ENCODE data around the gene GLYR1.
A peak's percentile ranks its signal among the peaks of the same experiment; 100 is the strongest.

The GLYR1 gene

DNA sequence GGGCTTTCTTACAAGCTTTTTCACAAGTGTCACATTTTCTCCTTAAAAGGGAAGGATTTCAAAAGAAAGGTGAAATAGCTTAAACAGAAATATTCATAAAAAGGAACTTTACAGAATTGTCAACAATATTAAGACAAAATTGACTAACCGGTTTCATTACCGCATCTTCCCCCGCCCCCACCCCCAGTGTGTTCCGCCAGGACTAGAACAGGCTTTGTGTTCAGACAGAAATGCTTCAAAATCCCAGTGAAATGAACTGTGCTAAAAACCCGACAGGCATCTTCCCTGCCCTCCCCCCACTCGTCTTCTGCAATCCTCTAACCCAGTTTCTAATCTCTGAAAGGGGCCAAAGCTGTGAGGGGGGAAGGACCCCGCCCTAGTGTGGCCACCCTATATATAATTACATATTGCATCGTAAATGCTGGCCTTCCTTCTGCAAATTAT, 43.7 kb downstream of the GLYR1 start:
- DNase-seq: no peak

DNA sequence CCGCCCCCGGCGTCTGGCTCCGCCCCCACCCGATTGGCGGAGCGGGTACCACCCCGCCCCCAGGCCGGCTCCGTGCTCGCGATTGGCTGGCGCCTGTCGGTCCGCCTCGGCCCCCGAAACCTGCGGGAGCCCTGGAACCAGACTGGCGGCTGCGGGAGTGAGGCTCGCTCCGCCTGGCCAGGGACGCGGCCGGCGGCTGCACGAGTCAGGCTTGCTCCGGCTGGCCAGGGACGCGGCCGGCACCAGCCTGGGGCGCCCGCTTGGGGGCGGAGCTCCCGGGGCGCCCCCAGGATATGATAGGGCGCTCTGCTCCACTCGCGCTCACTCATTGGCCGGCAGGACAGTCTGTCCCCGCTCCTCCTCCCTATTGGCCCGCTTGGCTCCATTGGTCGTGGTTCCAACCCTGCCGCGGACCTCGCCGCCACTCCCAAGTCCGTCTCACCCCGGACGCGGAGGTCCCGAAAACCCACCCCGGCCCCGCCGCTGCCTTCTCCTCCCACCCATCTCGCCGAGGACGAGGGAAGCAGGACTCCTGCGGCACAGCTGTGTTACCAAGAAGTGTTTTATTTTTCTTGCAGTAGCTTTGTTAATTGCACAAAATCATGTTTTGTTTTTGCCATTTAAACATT, 44.3 kb downstream of the GLYR1 start:
- peak; percentile 69 to 88 (median 76) for DNase-seq

DNA sequence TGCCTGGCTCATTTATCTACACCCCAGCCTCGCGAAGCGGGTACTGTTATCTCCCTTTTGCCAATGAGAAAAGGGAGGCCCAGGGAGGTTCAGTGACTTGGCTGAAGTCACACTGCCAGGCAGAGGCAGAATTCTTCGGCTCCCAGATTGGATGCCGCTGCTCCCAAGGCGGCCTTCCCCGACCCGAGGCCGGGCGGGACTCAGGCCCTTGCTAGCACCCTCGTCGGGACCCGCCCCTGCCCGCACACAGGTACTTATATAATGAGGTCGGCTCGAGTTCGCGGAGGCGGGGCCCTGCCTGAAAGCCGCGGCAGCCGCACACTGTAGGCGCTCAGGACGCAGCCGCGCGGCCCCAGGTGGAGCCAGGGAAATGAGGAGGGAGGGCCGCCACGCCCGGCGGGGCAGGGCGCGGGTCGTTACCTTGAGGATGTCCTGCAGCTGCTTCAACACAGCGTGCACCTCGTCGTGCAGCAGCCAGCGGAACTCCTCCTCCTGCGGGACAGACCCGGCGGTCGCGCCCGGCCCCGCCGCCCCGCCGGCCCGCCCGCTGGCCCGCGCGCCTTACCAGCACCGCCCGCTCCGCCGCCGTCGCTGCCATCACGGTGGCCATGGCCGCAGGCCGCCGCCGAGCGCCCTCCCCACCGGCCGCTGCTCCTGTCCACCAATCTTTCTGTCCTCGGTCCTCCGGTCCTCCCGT, 45.0 kb downstream of the GLYR1 start, which contains the start of gene ROGDI:
Gene ROGDI, minus strand, starts transcription at position 672 of the 697 bp plus-strand sequence. Its CDS starts 62 bp downstream, at position 610.
- DNase-seq: peak; percentile 40 to 79 (median 58)

DNA sequence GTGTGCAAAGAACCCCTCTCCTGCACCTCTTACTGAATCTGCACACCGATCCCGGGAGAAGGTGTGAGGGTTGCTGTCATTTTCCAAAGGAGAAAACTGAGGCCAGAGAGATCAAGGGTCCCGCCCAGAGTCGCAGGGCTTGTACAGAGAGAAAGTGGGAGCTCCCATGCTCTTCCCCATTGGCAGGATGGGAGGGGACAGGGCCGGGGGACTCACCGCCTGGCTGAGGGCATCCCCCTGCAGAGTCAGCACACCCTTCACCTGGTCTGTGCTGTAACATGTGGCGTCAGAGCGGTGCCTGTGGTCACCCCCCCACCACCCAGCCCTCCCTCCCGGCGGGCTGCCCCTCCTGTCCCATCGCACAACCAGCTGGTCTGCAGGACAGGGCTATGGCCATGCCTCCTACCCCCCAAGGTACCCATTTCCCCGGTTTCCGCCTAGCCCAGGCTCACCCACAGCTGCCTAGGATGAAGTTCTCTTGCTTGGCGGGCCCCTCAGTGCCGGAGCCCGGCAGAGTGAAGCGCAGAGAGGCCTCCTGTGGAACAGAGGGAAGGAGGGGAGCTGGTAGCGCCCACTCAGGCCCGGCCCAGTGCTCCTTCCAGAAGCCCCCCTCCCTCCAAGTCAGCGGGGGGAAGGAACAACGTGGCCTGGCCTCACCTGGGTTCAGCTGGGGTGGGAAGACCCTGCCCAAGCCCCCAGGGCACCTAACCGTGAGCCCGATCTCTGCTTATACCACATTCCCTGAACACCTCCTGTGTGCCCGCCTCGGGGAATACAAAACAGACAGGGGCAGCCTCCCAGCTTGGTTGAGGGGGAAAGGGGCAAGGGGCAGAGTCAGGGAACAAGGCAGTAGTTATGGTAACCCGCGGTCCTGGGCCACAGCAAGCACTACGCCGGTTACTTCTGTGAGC, 45.8 kb downstream of the GLYR1 start:
- DNase-seq: no peak

DNA sequence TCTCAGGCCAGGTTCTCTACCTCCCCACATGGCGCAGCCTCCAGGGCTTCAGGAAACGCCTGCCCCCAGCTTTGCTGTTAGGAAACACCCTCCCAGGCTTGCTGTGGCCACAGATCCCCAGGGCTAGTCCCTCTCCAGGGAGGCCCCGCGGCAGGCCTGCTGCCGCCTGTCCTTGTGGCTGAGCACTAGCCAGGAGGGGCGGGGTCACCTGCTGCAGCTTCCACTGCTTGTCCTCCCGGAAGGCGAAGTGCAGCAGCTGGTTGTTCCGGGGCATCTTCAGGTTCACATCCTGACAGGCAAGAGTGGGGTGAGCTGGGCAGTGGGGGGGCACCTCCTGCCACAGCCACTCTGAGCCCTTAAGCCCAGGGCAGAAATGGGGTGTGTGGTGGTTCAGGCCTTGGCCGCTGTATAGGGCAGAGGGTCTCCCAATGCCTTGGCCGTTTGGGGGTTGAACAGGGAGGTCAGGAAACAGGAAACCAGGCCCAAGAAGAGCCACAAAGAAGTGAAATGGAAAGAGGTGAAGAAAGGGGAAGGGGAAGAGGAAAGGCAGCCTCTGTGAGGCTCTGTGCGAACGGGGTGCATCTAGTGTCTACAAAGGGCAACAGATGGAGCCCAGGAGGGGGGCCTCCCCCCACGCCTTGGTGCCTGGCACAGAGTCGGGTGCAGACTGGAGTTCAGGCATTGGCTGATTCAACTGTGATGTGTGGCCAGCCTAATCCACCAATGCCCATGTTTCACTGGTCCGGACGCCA, 46.6 kb downstream of the GLYR1 start:
- no peak for DNase-seq

DNA sequence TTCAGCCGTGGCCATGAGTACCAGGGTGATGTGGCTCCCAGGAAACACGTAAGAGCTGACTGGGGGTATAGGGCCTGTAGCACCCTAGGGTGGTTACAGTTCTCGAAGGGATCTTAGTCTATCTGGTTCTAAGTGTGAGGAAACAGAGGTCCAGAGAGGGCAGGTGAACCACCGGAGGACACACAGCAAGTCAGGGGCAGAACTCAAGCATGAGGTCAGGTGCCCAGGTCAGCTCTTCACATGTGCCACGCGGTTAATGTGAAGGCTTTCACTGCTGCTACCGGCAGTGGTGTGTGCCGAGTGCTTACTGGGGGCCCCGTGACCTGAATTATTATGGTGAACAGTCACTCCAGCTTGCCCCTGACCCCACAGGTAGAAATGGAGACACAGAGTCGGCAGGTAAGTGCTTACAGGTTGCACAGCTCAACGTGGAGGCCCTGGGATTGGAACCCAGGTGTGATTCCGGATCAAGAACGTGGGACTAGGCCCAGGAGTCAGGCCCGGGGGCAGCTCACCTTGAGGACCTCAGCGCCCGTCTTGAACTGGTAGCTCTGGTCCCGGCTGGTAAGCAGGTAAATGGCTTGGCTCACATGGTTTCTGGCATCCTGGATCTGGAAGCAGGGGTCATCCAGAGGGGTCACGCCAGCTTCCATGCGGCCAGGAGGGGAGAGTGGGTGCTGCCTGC, 47.8 kb downstream of the GLYR1 start:
- DNase-seq: no peak

DNA sequence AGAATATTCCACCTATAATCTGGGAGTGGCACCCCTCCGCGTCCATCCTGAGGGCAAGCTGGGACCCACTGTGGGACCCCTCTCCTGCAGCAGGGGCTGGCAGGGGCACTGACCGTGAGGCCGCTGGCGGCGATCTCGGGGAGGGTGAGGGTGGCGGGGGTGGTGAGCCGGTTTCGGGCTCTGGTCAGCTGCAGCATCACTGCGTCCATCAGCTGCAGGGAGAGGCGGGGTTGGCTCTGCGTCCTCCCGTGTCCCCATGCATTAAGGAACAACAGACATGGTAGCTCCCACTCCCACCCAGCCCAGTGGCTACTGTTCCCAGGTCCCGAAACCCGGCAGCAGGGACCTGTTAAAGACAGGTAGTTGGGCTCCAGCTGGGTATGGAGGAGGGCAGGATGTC, 48.6 kb downstream of the GLYR1 start:
- no peak for DNase-seq

DNA sequence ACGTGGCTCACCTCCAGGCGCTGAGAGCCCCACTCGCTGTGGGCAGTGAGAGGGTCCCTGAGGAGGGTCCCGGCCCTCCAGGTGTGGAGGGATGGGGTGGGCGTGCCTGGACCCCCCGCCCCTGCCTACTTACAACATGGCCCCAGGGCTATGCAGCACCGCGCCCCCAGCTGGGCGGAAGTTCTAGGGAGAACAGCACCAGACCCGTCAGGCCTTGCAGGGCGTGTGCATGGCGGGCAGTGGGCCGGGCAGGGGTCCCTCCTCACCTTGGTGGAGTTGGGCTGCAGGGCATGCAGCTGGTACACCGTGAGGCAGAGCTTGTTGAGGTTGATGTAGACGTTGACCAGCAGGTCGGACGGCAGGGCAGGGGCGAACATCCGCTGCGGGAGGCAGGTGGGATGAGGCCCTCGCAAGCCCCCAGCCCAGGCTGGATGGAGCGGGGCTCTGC, 49.3 kb downstream of the GLYR1 start:
- DNase-seq: no peak

DNA sequence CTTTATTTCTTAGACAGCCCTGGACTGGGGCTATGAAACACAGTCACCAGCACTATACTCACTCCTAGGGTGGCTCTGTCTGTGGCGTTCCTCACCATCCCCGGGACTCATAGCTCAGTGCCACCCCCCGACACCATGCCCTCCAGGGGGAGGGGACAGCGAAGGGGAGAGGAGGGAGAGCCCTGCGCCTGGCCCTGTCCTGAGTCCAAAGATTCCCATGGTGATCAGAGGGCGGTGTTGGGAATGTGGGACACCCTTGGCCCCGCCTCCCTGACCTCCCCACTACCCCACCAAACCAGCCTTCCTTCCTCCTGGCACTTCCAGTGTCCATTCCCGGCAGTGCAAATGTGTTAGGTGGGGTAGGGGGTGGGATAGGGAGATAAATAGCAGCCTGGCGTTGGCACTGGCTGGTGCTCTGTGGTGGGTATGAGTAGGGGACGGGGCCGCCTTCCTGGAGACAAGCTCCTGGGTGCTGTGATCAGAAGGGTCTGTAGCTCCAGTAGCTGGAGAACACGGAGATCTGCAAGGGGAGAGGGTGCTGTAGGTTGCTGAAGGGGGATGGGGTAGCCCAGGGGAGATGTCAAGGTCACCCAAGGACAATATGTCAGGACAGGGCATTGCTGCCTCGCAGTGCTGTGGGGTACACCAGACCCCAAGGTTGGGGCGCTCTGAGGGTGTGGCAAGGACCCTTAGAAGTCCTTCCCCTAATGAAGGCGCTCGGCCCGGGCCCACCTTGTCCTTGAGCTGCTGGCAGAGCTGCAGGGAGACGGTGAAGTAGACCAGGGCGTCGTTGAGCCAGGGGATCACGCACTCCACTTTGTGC, 49.9 kb downstream of the GLYR1 start:
- DNase-seq: no peak

DNA sequence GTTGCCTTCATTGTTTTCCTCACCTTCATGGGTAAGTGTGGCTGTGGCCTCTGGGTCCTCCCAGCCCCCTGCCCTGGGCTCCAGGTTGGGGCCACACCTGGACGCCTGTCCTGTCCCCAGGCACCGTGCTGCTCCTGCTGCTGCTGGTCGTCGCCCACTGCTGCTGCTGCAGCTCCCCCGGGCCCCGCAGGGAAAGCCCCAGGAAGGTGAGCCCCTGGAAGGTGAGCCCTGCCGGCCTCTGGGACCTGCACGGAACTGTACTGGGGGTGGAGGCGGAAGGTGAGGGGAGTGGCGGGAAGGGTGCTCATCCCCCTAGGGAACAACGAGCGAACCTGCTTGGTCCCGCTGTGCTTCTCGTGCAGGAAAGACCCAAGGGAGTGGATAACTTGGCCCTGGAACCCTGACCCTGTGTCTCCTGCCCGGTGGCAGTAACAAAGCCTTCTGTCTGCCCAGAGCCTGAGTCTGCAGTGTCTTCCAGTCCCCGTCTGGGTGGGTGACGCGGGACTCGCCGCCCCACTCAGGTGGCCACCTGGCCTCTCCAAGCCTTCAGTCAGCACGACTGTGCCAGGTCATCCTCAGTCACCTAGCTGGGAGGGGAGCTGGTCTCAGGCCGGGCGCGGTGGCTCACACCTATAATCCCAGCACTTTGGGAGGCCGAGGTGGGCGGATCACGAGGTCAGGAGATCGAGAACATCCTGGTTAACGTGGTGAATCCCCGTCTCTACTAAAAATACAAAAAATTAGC, 51.1 kb downstream of the GLYR1 start:
- DNase-seq: no peak

DNA sequence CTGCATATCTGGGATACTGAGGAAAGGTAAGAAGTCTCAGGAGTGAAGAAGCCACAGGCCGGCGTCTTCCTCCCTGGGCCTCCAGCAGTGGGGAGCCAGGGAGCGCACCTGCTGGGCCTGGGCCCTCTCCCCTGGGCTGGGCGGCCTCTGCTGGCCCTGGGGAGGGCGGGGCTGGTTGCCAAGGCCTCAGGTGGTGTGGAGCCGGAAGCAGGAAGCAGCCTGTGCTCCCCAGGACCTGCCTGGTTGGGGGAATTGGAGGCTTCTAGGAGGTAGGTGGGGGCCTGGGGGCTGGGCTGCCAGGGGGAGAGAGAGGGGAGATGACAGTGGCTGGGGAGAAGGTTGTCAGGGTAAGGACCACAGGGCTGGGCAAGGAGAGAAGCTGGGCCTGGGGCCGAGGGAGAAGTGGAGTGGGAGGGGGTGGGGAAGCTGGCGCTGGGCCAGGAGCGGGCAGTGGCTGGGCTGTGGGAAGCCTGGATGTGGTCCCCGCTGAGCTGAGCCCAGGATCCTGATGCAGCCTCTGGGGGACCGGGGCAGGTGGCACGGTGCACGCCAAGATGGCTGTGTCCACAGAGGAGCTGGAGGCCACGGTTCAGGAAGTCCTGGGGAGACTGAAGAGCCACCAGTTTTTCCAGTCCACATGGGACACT, 51.8 kb downstream of the GLYR1 start, which contains the start of gene SMIM22:
Gene SMIM22, plus strand, starts transcription at position 189 of the 647 bp plus-strand sequence. Its CDS starts 366 bp downstream, at position 555.
- no peak for DNase-seq

DNA sequence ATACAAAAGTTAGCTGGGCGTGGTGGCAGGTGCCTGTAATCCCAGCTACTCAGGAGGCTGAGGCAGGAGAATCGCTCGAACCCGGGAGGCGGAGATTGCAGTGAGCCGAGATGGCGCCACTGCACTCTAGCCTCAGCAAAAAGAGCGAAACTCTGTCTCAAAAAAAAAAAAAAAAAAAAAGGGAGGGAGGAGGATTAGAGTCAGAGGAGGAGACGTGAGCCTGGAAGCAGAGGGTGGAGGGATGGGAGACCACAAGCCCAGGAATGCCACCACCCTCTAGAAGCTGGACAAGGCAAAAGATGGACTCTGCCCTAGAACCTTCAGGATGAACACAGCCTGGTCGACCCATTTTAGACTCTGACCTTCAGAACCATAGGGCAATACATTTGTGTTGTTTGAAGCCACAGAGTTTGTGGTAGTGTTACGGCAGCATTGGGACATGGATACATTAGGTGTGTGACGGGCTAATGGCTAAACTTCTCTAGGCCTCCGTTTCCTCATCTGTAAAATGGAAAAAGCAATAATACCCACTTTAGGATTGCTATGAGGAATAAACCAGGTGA, 54.1 kb downstream of the GLYR1 start:
- DNase-seq: no peak

DNA sequence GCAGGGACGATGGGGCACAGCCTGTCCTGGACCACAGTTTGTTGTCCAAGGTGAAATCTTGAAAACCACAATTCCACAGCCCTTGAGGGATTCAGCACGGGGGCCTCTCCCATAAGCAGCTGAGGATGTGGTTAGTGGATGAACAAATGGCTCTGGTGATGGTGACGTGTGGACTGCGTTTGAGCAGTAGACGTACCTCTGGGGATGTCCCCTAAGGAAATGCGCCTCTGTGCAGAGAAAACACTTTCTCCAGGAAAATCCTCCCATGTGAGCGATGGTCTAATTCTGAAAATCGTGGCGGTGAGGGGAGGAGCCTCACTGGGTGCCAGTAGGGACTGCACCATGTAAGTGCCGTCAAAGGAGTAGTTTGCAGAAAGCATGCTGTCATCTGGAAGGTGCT, 56.2 kb downstream of the GLYR1 start:
- no peak for DNase-seq

DNA sequence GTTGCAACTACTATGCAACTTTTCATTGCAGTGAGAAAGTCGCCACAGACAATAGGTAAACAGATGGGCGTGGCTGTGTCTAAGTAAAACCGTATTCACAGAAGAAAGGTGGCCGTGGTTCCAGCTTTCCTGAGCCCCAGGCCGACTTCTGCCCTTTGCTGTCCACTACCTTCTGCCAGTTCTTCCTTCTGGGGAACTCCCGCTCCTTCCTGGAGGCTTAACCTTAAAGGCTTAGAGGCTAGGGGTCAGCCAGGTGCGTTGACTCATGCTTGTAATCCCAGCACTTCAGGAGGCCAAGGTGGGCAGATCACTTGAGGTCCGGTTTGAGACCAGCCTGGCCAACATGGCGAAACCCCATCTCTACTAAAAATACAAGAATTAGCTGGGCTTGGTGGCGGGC, 56.8 kb downstream of the GLYR1 start:
- no peak for DNase-seq

DNA sequence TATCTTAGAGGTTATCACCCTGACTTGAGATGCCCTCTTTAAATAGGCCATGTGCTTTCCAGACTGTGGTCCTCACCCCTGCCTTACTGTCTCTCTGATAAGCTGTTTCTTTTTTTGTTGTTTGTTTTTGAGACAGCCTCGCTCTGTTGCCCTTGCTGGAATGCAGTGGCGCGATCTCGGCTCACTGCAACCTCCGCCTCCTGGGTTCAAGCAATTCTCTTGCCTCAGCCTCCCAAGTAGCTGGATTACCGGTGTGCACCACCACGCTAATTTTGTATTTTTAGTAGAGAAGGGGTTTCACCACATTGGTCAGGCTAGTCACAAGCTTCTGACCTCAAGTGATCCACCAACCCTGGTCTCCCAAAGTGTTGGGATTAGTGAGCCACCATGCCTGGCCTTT, 58.2 kb downstream of the GLYR1 start:
- no peak for DNase-seq

DNA sequence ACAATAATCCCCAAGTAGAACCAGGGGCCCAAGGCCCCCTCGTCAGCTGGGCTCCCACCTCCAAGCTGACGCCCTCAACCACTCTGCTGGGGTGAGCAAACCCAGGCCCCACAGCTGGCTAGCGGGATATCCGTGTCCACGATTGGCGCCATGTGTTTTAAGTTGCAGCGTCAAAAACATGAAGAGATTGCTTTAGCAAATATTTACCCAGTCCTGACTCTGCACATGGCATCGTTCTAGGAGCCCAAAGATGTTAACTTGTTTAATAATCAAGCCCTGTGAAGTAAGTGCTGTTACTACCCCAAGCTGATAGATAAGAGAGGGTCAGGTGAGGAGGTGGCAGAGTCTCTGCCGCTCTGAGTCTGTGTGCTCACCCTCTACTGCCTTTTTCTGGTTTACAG, 58.6 kb downstream of the GLYR1 start:
- DNase-seq: no peak

DNA sequence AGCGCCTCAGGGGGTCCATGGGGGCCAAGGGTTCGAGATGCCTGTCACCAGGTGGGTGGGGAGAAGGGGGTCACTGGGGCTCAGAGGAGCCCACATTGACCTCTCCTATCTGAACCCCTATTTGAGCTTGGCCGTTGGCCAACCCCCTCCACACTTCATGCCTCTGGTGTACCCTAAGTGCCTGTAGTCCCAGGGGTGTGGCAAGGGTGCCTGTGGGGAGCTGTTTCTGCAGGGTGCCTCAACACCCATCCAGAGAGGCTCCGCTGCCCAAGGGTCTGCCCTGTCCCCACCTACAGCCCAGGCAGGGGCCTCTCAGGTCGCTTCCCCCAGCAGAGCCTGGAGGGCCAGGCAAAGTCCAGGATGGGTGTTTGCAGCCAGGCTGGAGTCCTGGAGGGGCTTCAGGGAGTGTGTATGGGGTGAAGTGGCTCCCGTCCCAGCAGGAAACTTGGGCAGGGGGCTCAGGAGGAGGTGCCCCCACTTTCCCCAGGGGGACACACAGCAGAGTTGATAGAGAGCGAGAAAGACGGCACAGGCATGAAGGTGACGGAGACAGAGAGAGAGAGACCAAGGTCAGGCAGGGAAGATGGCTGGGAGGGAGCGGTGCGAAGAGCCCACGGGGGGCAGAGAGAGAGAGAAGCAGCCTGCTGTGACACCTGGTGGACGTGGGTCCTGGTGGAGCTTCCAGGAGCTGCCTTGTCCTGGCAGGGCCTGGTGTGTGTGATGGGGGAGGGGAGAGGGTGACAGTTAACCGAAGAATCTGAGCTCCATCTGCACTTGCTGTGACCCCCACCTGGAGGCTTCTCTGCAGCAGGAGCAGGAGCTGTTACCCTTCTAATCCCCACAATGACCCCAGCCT, 59.2 kb downstream of the GLYR1 start, which contains the start of gene SEPTIN12:
Gene SEPTIN12, minus strand, starts transcription at position 719 of the 856 bp plus-strand sequence. Its CDS starts 700 bp downstream, at position 19.
- no peak for DNase-seq

DNA sequence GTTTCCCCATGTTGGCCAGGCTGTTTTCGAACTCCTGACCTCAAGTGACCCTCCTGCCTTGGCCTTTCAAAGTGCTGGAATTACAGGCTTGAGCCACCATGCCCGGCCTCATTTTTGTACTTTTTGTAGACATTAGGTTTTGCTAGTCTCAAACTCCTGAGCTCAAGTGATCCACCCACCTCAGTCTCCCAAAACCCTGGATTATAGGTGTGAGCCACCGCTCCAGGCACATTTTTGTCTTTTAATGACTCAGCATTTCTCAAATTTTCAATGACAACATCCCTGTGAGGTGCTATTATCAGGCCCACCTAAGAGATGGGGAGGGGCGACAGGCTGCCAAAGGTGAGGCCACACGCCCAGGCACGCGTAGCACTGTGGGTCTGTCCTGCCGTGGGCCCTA, 60.0 kb downstream of the GLYR1 start:
- DNase-seq: no peak
